Keratinocyte (primary cell): ENCODE data around the gene NOD1. TPM values are rescaled to one million over a fixed set of nuclear protein-coding genes. Genes with fewer than 3 reads are reported as not detected.

Experiments used
- DNase-seq: peaks from one replicate; pipeline ENCODE4 v3.0.0-alpha.2; 2011; ENCODE audit warnings: low read depth, missing footprints, low spot score
- FAIRE-seq: peaks from 2 replicates; lab custom pipeline; 2011; peaks lifted over from hg19 to GRCh38; lab: Jason Lieb, UNC
- H2AFZ ChIP-seq: 2 replicates; pipeline ENCODE4 v1.6.0; 2012; ENCODE audit warnings: low read length, control low read depth, inconsistent platforms; ENCODE audit not compliant: control insufficient read depth
- H3K27ac ChIP-seq: 2 replicates; pipeline ENCODE4 v1.5.1; 2011; ENCODE audit warnings: low read length; ENCODE audit not compliant: control insufficient read depth, insufficient read depth
- H3K27me3 ChIP-seq: 3 replicates; pipeline ENCODE4 v1.6.0; 2011; ENCODE audit warnings: low read length; ENCODE audit not compliant: control insufficient read depth, insufficient read depth; ENCODE audit errors: extremely low read depth
- H3K36me3 ChIP-seq, 2 experiments: 2 replicates in 1 of 2; 3 replicates in 1 of 2; pipeline ENCODE4 v1.5.1; 2011; ENCODE audit warnings: low read length in 2 of 2, mild to moderate bottlenecking in 1 of 2; ENCODE audit not compliant: control insufficient read depth in 2 of 2, insufficient read depth in 2 of 2; ENCODE audit errors: extremely low read depth in 1 of 2
- H3K4me1 ChIP-seq: 3 replicates; pipeline ENCODE4 v1.5.1; 2011; ENCODE audit warnings: low read length; ENCODE audit not compliant: control insufficient read depth, insufficient read depth; ENCODE audit errors: extremely low read depth
- H3K4me2 ChIP-seq: 3 replicates; pipeline ENCODE4 v1.6.0; 2011; ENCODE audit warnings: low read depth, low read length; ENCODE audit not compliant: control insufficient read depth, insufficient read depth; ENCODE audit errors: extremely low read depth
- H3K4me3 ChIP-seq, 3 experiments: fragments of 200-600 bp in 1 of 3; sonication (generic) in 1 of 3; 2 replicates in 2 of 3; 3 replicates in 1 of 3; pipeline ENCODE4 v1.5.1; 2011 to 2016; ENCODE audit warnings: low read length in 3 of 3, mild to moderate bottlenecking in 3 of 3, control low read depth in 2 of 3, inconsistent platforms in 1 of 3, low read depth in 1 of 3, mixed read lengths in 1 of 3, mixed run types in 1 of 3, moderate library complexity in 1 of 3; ENCODE audit not compliant: control insufficient read depth in 2 of 3, insufficient read depth in 2 of 3; ENCODE audit errors: extremely low read depth in 1 of 3
- H3K79me2 ChIP-seq: 2 replicates; pipeline ENCODE4 v1.6.0; 2012; ENCODE audit warnings: low read length; ENCODE audit not compliant: control insufficient read depth, insufficient read depth
- H3K9ac ChIP-seq: 3 replicates; pipeline ENCODE4 v1.6.0; 2011; ENCODE audit warnings: low read length; ENCODE audit not compliant: control insufficient read depth, insufficient read depth; ENCODE audit errors: extremely low read depth
- H3K9me1 ChIP-seq: 3 replicates; pipeline ENCODE4 v1.6.0; 2011; ENCODE audit warnings: low read length; ENCODE audit not compliant: control insufficient read depth, insufficient read depth; ENCODE audit errors: extremely low read depth
- H3K9me3 ChIP-seq: 2 replicates; pipeline ENCODE4 v1.5.1; 2012; ENCODE audit warnings: low read depth, low read length; ENCODE audit not compliant: control insufficient read depth
- H4K20me1 ChIP-seq: 3 replicates; pipeline ENCODE4 v1.6.0; 2011; ENCODE audit warnings: low read length; ENCODE audit not compliant: control insufficient read depth, insufficient read depth; ENCODE audit errors: extremely low read depth
- EZH2 ChIP-seq: IDR thresholded peaks from one replicate; pipeline ENCODE4 v1.6.1; 2012; ENCODE audit warnings: inconsistent platforms, mild to moderate bottlenecking, low read length, moderate library complexity
- dilution Hi-C: fragments of 300-500 bp; cut with MboI; formaldehyde crosslinking; loops from one replicate; pipeline ENCODE4 v1.7.0; 2020; ENCODE audit warnings: low sequenced_read_pairs; ENCODE audit not compliant: extremely low pct_ligation_motif_present
- polyA plus RNA-seq, 5 experiments: library from polyadenylated mRNA; depleted of rRNA in 3 of 5; stranded (reverse) in 3 of 5; stranded (forward) in 1 of 5; unstranded in 1 of 5; fragments of >200 nt; gene quantifications; 1 replicate in 1 of 5; 2 replicates in 3 of 5; 3 replicates in 1 of 5; pipeline versions ENCODE4 v1.2.1 to v1.2.3, GENCODE V29; 2011 to 2012; ENCODE audit warnings: missing spikeins in 2 of 5, low read depth in 1 of 5, low replicate concordance in 1 of 5
- TF ChIP-seq, protein P1 (sequence below), 3 experiments: IDR thresholded peaks in 1 of 3; conservative IDR thresholded peaks in 1 of 3; optimal IDR thresholded peaks in 1 of 3; 2 replicates in 2 of 3; 3 replicates in 1 of 3; pipeline versions ENCODE3 to v1.5.1; 2011; ENCODE audit warnings: low read length in 3 of 3, mild to moderate bottlenecking in 3 of 3, moderate library complexity in 2 of 3, control low read depth in 1 of 3, inconsistent platforms in 1 of 3; ENCODE audit not compliant: insufficient read depth in 2 of 3; ENCODE audit errors: extremely low read depth in 1 of 3

Gene NOD1
- polyA plus RNA-seq, 1 donor (not counting 4 experiments of a cell fraction or from before 2014, with no cell fraction given) = 4.3 TPM

DNA sequence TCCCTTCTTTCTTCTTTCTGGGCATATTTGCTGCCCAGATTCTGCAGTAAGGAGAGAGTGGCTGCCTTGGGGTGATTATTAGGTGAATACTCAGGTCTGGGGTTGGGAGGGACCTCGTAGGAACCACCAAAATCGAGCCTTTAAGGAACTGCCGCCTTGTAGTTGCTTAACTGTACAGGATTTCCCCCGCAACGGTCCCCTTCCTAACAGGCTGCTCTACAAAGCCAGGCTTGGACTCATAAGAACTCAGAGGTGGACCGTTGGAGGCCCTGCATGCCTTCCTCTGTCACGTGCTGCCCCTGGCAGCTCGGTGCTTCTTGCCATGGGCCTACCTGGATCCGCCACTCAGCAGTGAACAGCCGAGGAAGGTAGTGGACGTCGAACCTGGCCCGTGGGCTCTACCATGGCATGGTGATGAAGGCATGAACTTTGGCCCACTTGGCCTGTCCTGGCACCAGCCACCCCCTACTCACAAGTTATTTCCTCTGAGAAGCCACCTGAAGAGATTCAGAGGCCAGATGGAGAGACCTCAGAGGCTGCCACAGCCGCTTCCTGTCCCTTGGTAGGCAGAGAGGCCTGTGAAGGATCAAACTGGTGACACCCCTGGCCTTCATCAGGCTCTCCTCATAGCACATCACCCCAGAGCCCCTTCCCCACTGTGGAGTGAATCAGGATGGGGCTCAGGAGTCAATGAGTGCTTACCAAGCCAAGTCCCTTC, 54.6 kb downstream of the NOD1 start:
- no peaks in the 10 kb centered on the region for H3K27me3 ChIP-seq
- H3K27ac ChIP-seq = no peak overlapping the region
- H3K9me1 ChIP-seq = no peaks in the 10 kb centered on the region
- FAIRE-seq = no peak
- no peaks in the 10 kb centered on the region for H3K9me3 ChIP-seq
- no peaks in the 10 kb centered on the region for H3K79me2 ChIP-seq
- no peak for DNase-seq
- H3K9ac ChIP-seq = no peak overlapping the region
- no peak overlapping the region for H3K4me2 ChIP-seq
- H4K20me1 ChIP-seq = no peaks in the 10 kb centered on the region
- no peak for TF ChIP-seq EZH2
- TF ChIP-seq, protein P1, sequence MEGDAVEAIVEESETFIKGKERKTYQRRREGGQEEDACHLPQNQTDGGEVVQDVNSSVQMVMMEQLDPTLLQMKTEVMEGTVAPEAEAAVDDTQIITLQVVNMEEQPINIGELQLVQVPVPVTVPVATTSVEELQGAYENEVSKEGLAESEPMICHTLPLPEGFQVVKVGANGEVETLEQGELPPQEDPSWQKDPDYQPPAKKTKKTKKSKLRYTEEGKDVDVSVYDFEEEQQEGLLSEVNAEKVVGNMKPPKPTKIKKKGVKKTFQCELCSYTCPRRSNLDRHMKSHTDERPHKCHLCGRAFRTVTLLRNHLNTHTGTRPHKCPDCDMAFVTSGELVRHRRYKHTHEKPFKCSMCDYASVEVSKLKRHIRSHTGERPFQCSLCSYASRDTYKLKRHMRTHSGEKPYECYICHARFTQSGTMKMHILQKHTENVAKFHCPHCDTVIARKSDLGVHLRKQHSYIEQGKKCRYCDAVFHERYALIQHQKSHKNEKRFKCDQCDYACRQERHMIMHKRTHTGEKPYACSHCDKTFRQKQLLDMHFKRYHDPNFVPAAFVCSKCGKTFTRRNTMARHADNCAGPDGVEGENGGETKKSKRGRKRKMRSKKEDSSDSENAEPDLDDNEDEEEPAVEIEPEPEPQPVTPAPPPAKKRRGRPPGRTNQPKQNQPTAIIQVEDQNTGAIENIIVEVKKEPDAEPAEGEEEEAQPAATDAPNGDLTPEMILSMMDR (optimal IDR thresholded peaks at IDR 0.05 in 1 of 3, IDR thresholded peaks at IDR 0.05 in 1 of 3, conservative IDR thresholded peaks at IDR 0.05 in 1 of 3; ENCODE audit: extremely low read depth in 1 of 3, insufficient read depth in 2 of 3, low read length in 3 of 3) = no peak
- dilution Hi-C loops = no loop called here
- no peak overlapping the region for H3K4me3 ChIP-seq
- no peak overlapping the region for H2AFZ ChIP-seq
- no peaks in the 10 kb centered on the region for H3K4me1 ChIP-seq
- H3K36me3 ChIP-seq = peaks cover 1 to 13% of the 10 kb centered on the region in 2 experiments

DNA sequence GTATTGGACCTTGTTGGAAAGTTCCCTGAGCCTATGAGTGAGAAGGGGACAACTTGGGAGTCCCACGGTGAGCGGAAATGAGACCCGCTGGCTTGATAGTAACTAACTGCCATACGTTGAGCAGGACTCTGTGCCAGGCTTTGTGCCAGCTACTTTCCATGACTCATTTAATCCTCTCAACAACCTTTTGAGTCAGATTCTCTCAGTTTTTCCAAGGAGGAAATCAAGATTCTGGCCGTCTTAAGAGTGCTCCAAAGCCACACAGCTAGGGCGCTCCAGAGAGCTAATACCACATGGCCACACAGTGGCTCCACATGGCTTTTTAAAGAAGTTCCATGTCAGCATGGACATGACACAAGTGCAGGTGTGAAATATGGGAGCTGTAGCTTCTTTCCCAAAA, 55.7 kb downstream of the NOD1 start:
- H3K27me3 ChIP-seq = no peaks in the 10 kb centered on the region
- no peaks in the 10 kb centered on the region for H3K4me1 ChIP-seq
- no peak for TF ChIP-seq EZH2
- TF ChIP-seq, protein P1 (optimal IDR thresholded peaks at IDR 0.05 in 1 of 3, IDR thresholded peaks at IDR 0.05 in 1 of 3, conservative IDR thresholded peaks at IDR 0.05 in 1 of 3; ENCODE audit: extremely low read depth in 1 of 3, insufficient read depth in 2 of 3, low read length in 3 of 3) = no peak
- no peak for FAIRE-seq
- no peak overlapping the region for H3K9ac ChIP-seq
- dilution Hi-C loops = no loop called here
- no peak overlapping the region for H3K4me3 ChIP-seq
- no peaks in the 10 kb centered on the region for H3K79me2 ChIP-seq
- no peak overlapping the region for H2AFZ ChIP-seq
- no peak overlapping the region for H3K4me2 ChIP-seq
- peaks cover 1 to 11% of the 10 kb centered on the region in 2 experiments for H3K36me3 ChIP-seq
- H3K27ac ChIP-seq = no peak overlapping the region
- no peaks in the 10 kb centered on the region for H4K20me1 ChIP-seq
- H3K9me3 ChIP-seq = no peaks in the 10 kb centered on the region
- DNase-seq = no peak
- H3K9me1 ChIP-seq = no peaks in the 10 kb centered on the region
